OCI-LY7 (cell line): Measurements from ENCODE around the gene ZMYND8. TPM values are rescaled to one million over a fixed set of nuclear protein-coding genes. Genes with fewer than 3 reads are reported as not detected.

Source experiments
- BruUV-seq: library from RNA; stranded (reverse); fragments of 400-500 nt; replicated peaks from 2 replicates; lab custom pipeline; 2021; lab: Mats Ljungman, UMichigan
- CTCF ChIA-PET: fragments of 300-600 bp; sonication (Branson Sonifier 250); formaldehyde crosslinking; loops from one replicate; lab custom pipeline; 2022; ENCODE audit warnings: antibody characterized with exemption; ENCODE audit not compliant: unreplicated experiment; lab: Charles Lee
- POLR2A ChIA-PET: fragments of 300-600 bp; sonication (Branson Sonifier 250); formaldehyde crosslinking; loops from one replicate; lab custom pipeline; 2022; ENCODE audit warnings: antibody characterized with exemption; lab: Charles Lee
- DNase-seq: peaks from one replicate; pipeline ENCODE4 v3.0.0-alpha.2; 2015; ENCODE audit warnings: low spot score
- H2AFZ ChIP-seq: fragments of 200-600 bp; sonication (generic), shearing (Covaris generic); 2 replicates; pipeline ENCODE4 v1.6.1; 2014; ENCODE audit warnings: mild to moderate bottlenecking, antibody characterized with exemption, low read length, moderate library complexity
- H3K27ac ChIP-seq: fragments of 200-600 bp; sonication (generic); 2 replicates; pipeline ENCODE4 v1.5.1; 2014; ENCODE audit warnings: mixed run types, low read depth, mild to moderate bottlenecking, moderate library complexity, low read length, inconsistent platforms; ENCODE audit not compliant: poor library complexity, severe bottlenecking
- H3K36me3 ChIP-seq: fragments of 200-600 bp; sonication (generic); 2 replicates; pipeline ENCODE4 v1.6.1; 2014; ENCODE audit warnings: mild to moderate bottlenecking, antibody characterized with exemption, low read length, moderate library complexity, mixed read lengths; ENCODE audit not compliant: insufficient read depth
- H3K4me1 ChIP-seq: fragments of 200-600 bp; sonication (generic); 2 replicates; pipeline ENCODE4 v1.5.1; 2014; ENCODE audit warnings: mild to moderate bottlenecking, low read length; ENCODE audit not compliant: insufficient read depth, poor library complexity, severe bottlenecking
- H3K4me2 ChIP-seq: fragments of 200-600 bp; sonication (generic); 2 replicates; pipeline ENCODE4 v1.6.1; 2014; ENCODE audit warnings: mild to moderate bottlenecking, low read length
- H3K4me3 ChIP-seq: fragments of 200-600 bp; sonication (generic); 2 replicates; pipeline ENCODE4 v1.5.1; 2014; ENCODE audit warnings: mild to moderate bottlenecking, low read depth, low read length; ENCODE audit not compliant: poor library complexity, severe bottlenecking
- H3K79me2 ChIP-seq: fragments of 200-600 bp; sonication (generic); 2 replicates; pipeline ENCODE4 v1.6.1; 2016; ENCODE audit warnings: low read depth, mild to moderate bottlenecking, low read length, moderate library complexity, mixed read lengths; ENCODE audit not compliant: insufficient read depth
- H3K9me2 ChIP-seq: fragments of 200-600 bp; sonication (generic); 2 replicates; pipeline ENCODE4 v1.6.1; 2016; ENCODE audit warnings: mild to moderate bottlenecking, low read length, mixed read lengths; ENCODE audit not compliant: insufficient read depth
- H3K9me3 ChIP-seq: fragments of 200-600 bp; sonication (generic); 2 replicates; pipeline ENCODE4 v1.6.1; 2014; ENCODE audit warnings: mild to moderate bottlenecking, mixed run types, low read length, mixed read lengths
- H4K20me1 ChIP-seq: fragments of 200-600 bp; sonication (generic); 2 replicates; pipeline ENCODE4 v1.6.1; 2014; ENCODE audit warnings: mild to moderate bottlenecking, antibody characterized with exemption, low read length, moderate library complexity, mixed read lengths; ENCODE audit not compliant: insufficient read depth
- CTCF ChIP-seq: fragments of 200-600 bp; sonication (generic); conservative IDR thresholded peaks from 2 replicates; pipeline ENCODE4 v1.5.1; 2014; ENCODE audit warnings: mild to moderate bottlenecking, antibody characterized with exemption, low read length, moderate library complexity, mixed read lengths
- EZH2phosphoT487 ChIP-seq: fragments of 200-600 bp; sonication (generic); IDR thresholded peaks from 2 replicates; pipeline ENCODE4 v1.6.1; 2018; ENCODE audit warnings: low read depth, borderline replicate concordance, mild to moderate bottlenecking, mixed run types, antibody characterized with exemption, low read length, moderate library complexity, mixed read lengths
- intact Hi-C: fragments of 100-400 bp; cut with micrococcal nuclease; formaldehyde crosslinking; loops from one replicate; pipeline ENCODE4 v1.10.0; 2022; ENCODE audit not compliant: unreplicated experiment
- total RNA-seq, 2 experiments: library from RNA; depleted of rRNA in 1 of 2; stranded (reverse); fragments of >200 nt in 1 of 2; shearing (Covaris generic) in 1 of 2; gene quantifications; 2 replicates each; pipeline ENCODE4 v1.2.3, GENCODE V29; 2014 to 2022

ZMYND8 gene
- total RNA-seq, 2 experiments from 2014 or later = 30.4 to 69.1 TPM

- POLR2A ChIA-PET = interaction anchor here (0.6 to 0.7 kb wide), 2 partner anchors 167 to 468 kb away, joined by 3 to 6 read pairs; no protein-coding TSS in a partner anchor
- no peak overlapping the region for H3K4me2 ChIP-seq
- CTCF ChIA-PET = no interaction called here
- no peaks in the 10 kb centered on the region for H3K9me2 ChIP-seq
- H3K27ac ChIP-seq = no peak overlapping the region
- intact Hi-C loops = no loop called here
- H3K4me3 ChIP-seq = no peak overlapping the region
- H3K36me3 ChIP-seq = no peaks in the 10 kb centered on the region
- no TSS peak for BruUV-seq
- H4K20me1 ChIP-seq = no peaks in the 10 kb centered on the region
- no peak overlapping the region for H2AFZ ChIP-seq
- H3K9me3 ChIP-seq = no peaks in the 10 kb centered on the region
- H3K79me2 ChIP-seq = no peaks in the 10 kb centered on the region
- H3K4me1 ChIP-seq = no peaks in the 10 kb centered on the region
- DNase-seq = no peak
- no peak for TF ChIP-seq EZH2phosphoT487
Measured at GRCh38 chr20:47172579-47172978, 183.9 kb downstream of the ZMYND8 start.

GRCh38 chr20:47167846-47168245 lies 188.7 kb downstream of the ZMYND8 start:
- no peak overlapping the region for H2AFZ ChIP-seq
- POLR2A ChIA-PET = interaction anchor here (0.6 to 1.0 kb wide), 2 partner anchors 14 to 17 kb away, joined by 4 to 5 read pairs; no protein-coding TSS in a partner anchor
- no peaks in the 10 kb centered on the region for H3K36me3 ChIP-seq
- no peaks in the 10 kb centered on the region for H3K9me2 ChIP-seq
- H3K4me2 ChIP-seq = no peak overlapping the region
- H3K9me3 ChIP-seq = no peaks in the 10 kb centered on the region
- H3K27ac ChIP-seq = no peak overlapping the region
- H3K4me1 ChIP-seq = no peaks in the 10 kb centered on the region
- no peaks in the 10 kb centered on the region for H4K20me1 ChIP-seq
- H3K79me2 ChIP-seq = no peaks in the 10 kb centered on the region
- intact Hi-C loops = no loop called here
- TF ChIP-seq EZH2phosphoT487 (no peak), CTCF (no peak)
- DNase-seq = no peak
- BruUV-seq = no TSS peak
- CTCF ChIA-PET = no interaction called here
- H3K4me3 ChIP-seq = no peak overlapping the region

- BruUV-seq = no TSS peak
- Histone ChIP-seq H2AFZ (no peak overlapping the region), H3K4me3 (no peak overlapping the region), H3K9me3 (no peaks in the 10 kb centered on the region), H3K27ac (no peak overlapping the region), H3K9me2 (no peaks in the 10 kb centered on the region), H3K36me3 (no peaks in the 10 kb centered on the region), H3K79me2 (no peaks in the 10 kb centered on the region), H4K20me1 (no peaks in the 10 kb centered on the region), H3K4me2 (no peak overlapping the region), H3K4me1 (no peaks in the 10 kb centered on the region)
- intact Hi-C loops = no loop called here
- no peak for DNase-seq
- CTCF ChIA-PET = no interaction called here
- TF ChIP-seq EZH2phosphoT487 = no peak
- POLR2A ChIA-PET = no interaction called here
Measured at GRCh38 chr20:47165376-47165865, 191.1 kb downstream of the ZMYND8 start.
